GOT3 (cell line): Measurements from ENCODE around the gene C6orf58.

Experiments
- DNase-seq: peaks from one replicate; lab custom pipeline; 2025; ENCODE audit warnings: mixed read lengths; lab: John Stamatoyannopoulos, UW

The C6orf58 gene

GRCh38 chr6:127576874-127577273, at the start of gene C6orf58:
Gene C6orf58, plus strand, starts transcription at chr6:127577174. Its CDS starts 12 bp downstream, at chr6:127577186.
- no peak for DNase-seq

- DNase-seq, result no peak
Observed at GRCh38 chr6:127533011-127533410, 44.0 kb upstream of the C6orf58 start.

- DNase-seq, result no peak
Observed at GRCh38 chr6:127533736-127534135, 43.2 kb upstream of the C6orf58 start.

- no peak for DNase-seq
Observed at GRCh38 chr6:127538750-127539264, 38.2 kb upstream of the C6orf58 start.

GRCh38 chr6:127539272-127539671, 37.7 kb upstream of the C6orf58 start:
- DNase-seq, result no peak

GRCh38 chr6:127547215-127547614, 29.8 kb upstream of the C6orf58 start:
- DNase-seq, result no peak

GRCh38 chr6:127547904-127548649, 28.9 kb upstream of the C6orf58 start:
- DNase-seq, result no peak

GRCh38 chr6:127550403-127550802, 26.6 kb upstream of the C6orf58 start:
- no peak for DNase-seq

GRCh38 chr6:127554435-127555006, 22.5 kb upstream of the C6orf58 start:
- peak; percentile 3 for DNase-seq

- no peak for DNase-seq
Observed at GRCh38 chr6:127561660-127562059, 15.3 kb upstream of the C6orf58 start.

GRCh38 chr6:127564761-127565160, 12.2 kb upstream of the C6orf58 start:
- DNase-seq, result no peak

GRCh38 chr6:127566119-127566518, 10.9 kb upstream of the C6orf58 start:
- DNase-seq, result no peak

- no peak for DNase-seq
Observed at GRCh38 chr6:127566651-127567050, 10.3 kb upstream of the C6orf58 start.

GRCh38 chr6:127567476-127567875, 9.5 kb upstream of the C6orf58 start:
- no peak for DNase-seq

- no peak for DNase-seq
Observed at GRCh38 chr6:127570739-127571389, 6.1 kb upstream of the C6orf58 start.

- no peak for DNase-seq
Observed at GRCh38 chr6:127578900-127579299, 1.9 kb downstream of the C6orf58 start.

GRCh38 chr6:127581576-127581975, 4.6 kb downstream of the C6orf58 start:
- no peak for DNase-seq

GRCh38 chr6:127582777-127583462, 5.9 kb downstream of the C6orf58 start:
- DNase-seq, result no peak

- DNase-seq, result no peak
Observed at GRCh38 chr6:127585123-127585522, 8.1 kb downstream of the C6orf58 start.

GRCh38 chr6:127586372-127586771, 9.4 kb downstream of the C6orf58 start:
- no peak for DNase-seq

GRCh38 chr6:127587875-127588274, 10.9 kb downstream of the C6orf58 start:
- no peak for DNase-seq

- no peak for DNase-seq
Observed at GRCh38 chr6:127589135-127589534, 12.2 kb downstream of the C6orf58 start.
